Osteoblast (primary cell): Measurements from ENCODE around the gene NFATC1. TPM values are rescaled to one million over a fixed set of nuclear protein-coding genes. Genes with fewer than 3 reads are reported as not detected.

Experiments used
- DNase-seq: peaks from one replicate; pipeline ENCODE4 v3.0.0; 2011; ENCODE audit warnings: low spot score, mixed read lengths; ENCODE audit not compliant: insufficient read length; ENCODE audit errors: missing footprints
- H2AFZ ChIP-seq: 2 replicates; pipeline ENCODE4 v1.6.0; 2011; ENCODE audit warnings: mild to moderate bottlenecking, low read length
- H3K27ac ChIP-seq: 2 replicates; pipeline ENCODE4 v1.5.1; 2011; ENCODE audit warnings: mild to moderate bottlenecking, low read depth, low read length, moderate library complexity
- H3K27me3 ChIP-seq: 2 replicates; pipeline ENCODE4 v1.6.0; 2012; ENCODE audit warnings: mild to moderate bottlenecking, control low read depth, inconsistent platforms, low read length, moderate library complexity; ENCODE audit not compliant: insufficient read depth
- H3K36me3 ChIP-seq: 2 replicates; pipeline ENCODE4 v1.5.1; 2011; ENCODE audit warnings: mild to moderate bottlenecking, low read length, control low read depth, moderate library complexity; ENCODE audit not compliant: insufficient read depth
- H3K4me1 ChIP-seq: 2 replicates; pipeline ENCODE4 v1.5.1; 2011; ENCODE audit warnings: mild to moderate bottlenecking, low read length, control low read depth, moderate library complexity; ENCODE audit not compliant: insufficient read depth
- H3K4me2 ChIP-seq: 2 replicates; pipeline ENCODE4 v1.6.0; 2011; ENCODE audit warnings: mild to moderate bottlenecking, low read length; ENCODE audit not compliant: insufficient read depth
- H3K4me3 ChIP-seq: fragments of 200-600 bp; sonication (generic); 3 replicates; pipeline ENCODE4 v1.5.1; 2012; ENCODE audit warnings: mild to moderate bottlenecking, low read length, inconsistent platforms; ENCODE audit not compliant: insufficient read depth
- H3K79me2 ChIP-seq: 2 replicates; pipeline ENCODE4 v1.6.0; 2012; ENCODE audit warnings: mild to moderate bottlenecking, low read length, control low read depth, inconsistent platforms; ENCODE audit not compliant: insufficient read depth
- H3K9me3 ChIP-seq: 2 replicates; pipeline ENCODE4 v1.5.1; 2011; ENCODE audit warnings: low read depth, low read length, control low read depth
- H4K20me1 ChIP-seq: 2 replicates; pipeline ENCODE4 v1.6.0; 2012; ENCODE audit warnings: mild to moderate bottlenecking, low read length, control low read depth; ENCODE audit not compliant: insufficient read depth
- CTCF ChIP-seq: IDR thresholded peaks from 2 replicates; pipeline ENCODE4 v1.5.1; 2011; ENCODE audit warnings: mild to moderate bottlenecking, low read depth, low read length, moderate library complexity; ENCODE audit errors: extremely low read depth
- total RNA-seq: library from RNA; depleted of rRNA; stranded (reverse); fragments of >200 nt; gene quantifications from 2 replicates; pipeline ENCODE4 v1.2.3, GENCODE V29; 2012

NFATC1 gene
- total RNA-seq, 1 donor, result 6.2 TPM

DNA sequence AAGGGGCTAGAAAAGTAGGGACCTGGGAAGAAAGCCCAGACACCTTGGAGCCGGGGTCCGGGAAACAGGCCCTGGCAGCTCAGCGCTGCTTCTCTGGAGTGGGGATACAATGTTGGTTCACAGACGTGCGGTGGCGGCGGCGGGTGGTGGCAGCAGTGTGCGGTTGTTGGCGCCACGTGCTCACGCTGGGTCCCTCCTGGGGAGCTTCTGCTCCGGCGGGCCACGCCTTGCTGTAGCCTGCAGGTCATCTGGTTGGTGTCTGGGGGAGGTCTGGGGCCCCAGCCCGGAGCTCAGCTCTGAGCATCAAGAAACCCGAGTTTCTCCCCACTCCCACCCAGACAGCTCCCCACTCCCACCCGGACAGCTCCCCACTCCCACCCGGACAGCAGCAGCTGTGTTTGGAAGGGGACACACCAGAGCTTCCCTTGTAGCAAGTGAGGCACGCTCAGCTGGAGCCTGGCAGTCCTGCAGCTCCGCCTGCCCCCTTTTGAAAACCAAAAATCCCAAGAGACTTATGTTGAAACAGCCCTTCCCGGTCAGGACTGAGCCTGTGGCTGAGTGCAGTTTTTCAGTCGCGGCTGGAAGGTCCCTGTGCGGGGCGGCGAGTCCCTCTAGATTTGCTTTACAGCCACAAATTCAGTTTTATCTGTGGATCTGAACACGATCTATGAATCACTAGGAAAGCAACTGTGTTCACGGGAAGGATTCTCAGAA is 46.9 kb downstream of the NFATC1 start:
- H3K4me3 ChIP-seq, result no peak overlapping the region
- peaks cover 20% of the 10 kb centered on the region for H3K4me1 ChIP-seq
- no peaks in the 10 kb centered on the region for H3K79me2 ChIP-seq
- H3K27me3 ChIP-seq, result no peaks in the 10 kb centered on the region
- peak overlapping the region; percentile 68 for H3K4me2 ChIP-seq
- no peaks in the 10 kb centered on the region for H3K9me3 ChIP-seq
- TF ChIP-seq CTCF, result no peak
- DNase-seq, result peak; percentile 96
- no peak overlapping the region for H3K27ac ChIP-seq
- no peaks in the 10 kb centered on the region for H3K36me3 ChIP-seq
- H2AFZ ChIP-seq, result no peak overlapping the region
- H4K20me1 ChIP-seq, result peaks cover 23% of the 10 kb centered on the region

GRCh38 chr18:79445221-79445620 is 49.5 kb downstream of the NFATC1 start:
- Histone ChIP-seq H3K9me3 (no peaks in the 10 kb centered on the region), H3K4me2 (no peak overlapping the region), H3K4me3 (no peak overlapping the region), H3K27ac (no peak overlapping the region), H3K36me3 (no peaks in the 10 kb centered on the region), H3K4me1 (peaks cover 20% of the 10 kb centered on the region), H2AFZ (no peak overlapping the region), H4K20me1 (peaks cover 22% of the 10 kb centered on the region), H3K27me3 (no peaks in the 10 kb centered on the region), H3K79me2 (no peaks in the 10 kb centered on the region)
- no peak for DNase-seq
- no peak for TF ChIP-seq CTCF

DNA sequence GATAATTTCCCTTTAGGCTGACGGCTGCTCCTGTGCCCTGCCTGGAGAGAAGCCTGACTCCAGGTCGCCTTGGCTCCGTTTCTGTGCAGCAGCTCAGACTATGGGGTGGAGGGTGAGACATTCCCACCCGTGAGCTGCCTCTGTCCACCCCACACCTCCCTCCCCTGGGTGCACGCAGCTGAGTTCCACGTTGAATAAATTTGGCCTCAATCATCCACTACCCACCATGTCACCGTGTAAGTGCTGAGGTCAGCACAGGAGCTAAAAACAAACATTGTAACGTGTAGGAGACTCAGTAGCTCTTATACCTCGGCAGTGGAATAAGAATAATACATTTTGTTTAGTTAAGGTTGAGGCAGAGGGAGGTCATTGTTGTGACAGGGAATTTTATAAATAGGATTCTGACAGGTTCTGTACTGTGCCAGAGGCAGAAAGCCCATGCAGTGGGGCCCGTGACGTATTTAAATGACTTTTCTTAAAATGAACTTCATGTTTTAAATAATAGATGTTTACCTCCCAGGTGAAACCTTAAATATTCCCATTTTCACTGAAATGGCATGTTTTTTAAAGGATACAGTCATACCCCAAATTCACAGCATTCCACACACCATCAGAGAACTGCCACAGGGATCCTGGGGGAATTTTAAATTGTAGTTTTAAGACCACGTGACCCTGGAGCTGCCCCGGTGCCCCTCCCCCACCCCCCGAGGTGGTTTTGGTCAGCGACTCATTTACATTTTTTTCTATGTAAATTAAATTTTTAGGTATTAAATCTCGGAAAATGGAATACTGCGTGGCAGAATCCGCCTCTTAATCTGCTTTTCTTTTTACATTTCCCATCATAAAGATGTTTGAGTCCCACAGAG is 50.2 kb downstream of the NFATC1 start:
- Histone ChIP-seq H3K9me3 (no peaks in the 10 kb centered on the region), H3K4me1 (peaks cover 20% of the 10 kb centered on the region), H3K36me3 (no peaks in the 10 kb centered on the region), H3K4me2 (peak overlapping the region; percentile 20), H3K79me2 (no peaks in the 10 kb centered on the region), H2AFZ (no peak overlapping the region), H3K4me3 (no peak overlapping the region), H3K27ac (no peak overlapping the region), H4K20me1 (peaks cover 18% of the 10 kb centered on the region), H3K27me3 (no peaks in the 10 kb centered on the region)
- no peak for TF ChIP-seq CTCF
- peak; percentile 97 for DNase-seq

- H3K4me3 ChIP-seq, result no peak overlapping the region
- no peaks in the 10 kb centered on the region for H3K79me2 ChIP-seq
- H4K20me1 ChIP-seq, result peaks cover 14% of the 10 kb centered on the region
- H3K4me2 ChIP-seq, result no peak overlapping the region
- no peak for TF ChIP-seq CTCF
- H2AFZ ChIP-seq, result no peak overlapping the region
- H3K27me3 ChIP-seq, result no peaks in the 10 kb centered on the region
- H3K27ac ChIP-seq, result no peak overlapping the region
- H3K4me1 ChIP-seq, result peaks cover 20% of the 10 kb centered on the region
- H3K36me3 ChIP-seq, result no peaks in the 10 kb centered on the region
- DNase-seq, result no peak
- H3K9me3 ChIP-seq, result no peaks in the 10 kb centered on the region
Measured at GRCh38 chr18:79446931-79447330, 51.2 kb downstream of the NFATC1 start.
